Measurements from ENCODE around the gene CNOT4.

Gene CNOT4

GRCh38 chr7:135320268-135320667, 189.6 kb downstream of the CNOT4 start:
- no peak for DNase-seq

GRCh38 chr7:135317676-135318325, 192.1 kb downstream of the CNOT4 start:
- DNase-seq, result no peak

GRCh38 chr7:135316648-135317313, 193.1 kb downstream of the CNOT4 start:
- DNase-seq, result no peak

GRCh38 chr7:135313971-135314370, 195.9 kb downstream of the CNOT4 start:
- DNase-seq, result no peak
